ENCODE measurements around the gene TIAM2.

TIAM2 gene

DNA sequence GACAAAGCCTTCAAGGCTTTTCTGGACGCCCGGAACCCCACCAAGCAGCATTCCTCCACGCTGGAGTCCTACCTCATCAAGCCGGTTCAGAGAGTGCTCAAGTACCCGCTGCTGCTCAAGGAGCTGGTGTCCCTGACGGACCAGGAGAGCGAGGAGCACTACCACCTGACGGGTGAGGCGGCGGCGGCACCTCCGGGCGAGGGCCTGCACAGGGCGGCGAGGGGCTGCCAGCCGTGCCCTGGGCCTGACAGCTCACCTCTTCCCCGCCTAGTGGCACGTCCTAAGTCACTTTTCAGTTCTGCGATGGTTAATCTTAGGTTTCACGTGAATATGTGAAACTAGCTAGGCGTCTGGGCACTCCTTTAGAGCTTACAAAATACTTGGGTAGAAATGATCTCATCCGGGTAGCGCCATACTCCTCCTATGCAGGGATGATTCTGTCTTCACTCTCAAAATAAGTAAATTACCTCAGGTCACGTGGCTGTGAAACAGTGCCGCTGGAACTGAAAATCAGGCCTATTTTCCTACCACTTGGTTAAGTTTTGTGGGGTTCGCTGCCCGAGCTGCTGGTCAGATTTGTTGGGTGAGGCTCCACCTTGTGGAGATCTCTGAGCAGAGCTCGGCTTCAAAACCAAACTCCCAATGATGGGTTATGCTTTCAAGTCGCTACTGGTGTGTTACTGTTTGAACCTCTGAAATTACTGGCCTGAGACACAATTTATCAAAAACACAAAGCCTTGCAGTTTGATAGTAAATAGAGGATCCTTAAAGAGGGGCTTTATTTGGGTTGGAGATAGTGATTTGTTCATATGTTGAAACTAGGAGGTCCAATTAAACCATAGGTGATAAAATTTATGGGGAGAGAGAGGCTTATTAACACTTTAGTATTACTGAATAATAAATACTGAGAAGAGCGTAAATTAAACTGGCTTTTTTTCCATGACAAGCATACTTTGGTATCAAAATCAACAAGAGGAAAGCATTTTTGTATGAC is 253.2 kb downstream of the TIAM2 start:
- DNase-seq (ENCODE audit: low read depth) = peak; percentile 71
- no peak overlapping the region for H3K4me3 ChIP-seq (ENCODE audit: low read length)
- TF ChIP-seq, protein P1, sequence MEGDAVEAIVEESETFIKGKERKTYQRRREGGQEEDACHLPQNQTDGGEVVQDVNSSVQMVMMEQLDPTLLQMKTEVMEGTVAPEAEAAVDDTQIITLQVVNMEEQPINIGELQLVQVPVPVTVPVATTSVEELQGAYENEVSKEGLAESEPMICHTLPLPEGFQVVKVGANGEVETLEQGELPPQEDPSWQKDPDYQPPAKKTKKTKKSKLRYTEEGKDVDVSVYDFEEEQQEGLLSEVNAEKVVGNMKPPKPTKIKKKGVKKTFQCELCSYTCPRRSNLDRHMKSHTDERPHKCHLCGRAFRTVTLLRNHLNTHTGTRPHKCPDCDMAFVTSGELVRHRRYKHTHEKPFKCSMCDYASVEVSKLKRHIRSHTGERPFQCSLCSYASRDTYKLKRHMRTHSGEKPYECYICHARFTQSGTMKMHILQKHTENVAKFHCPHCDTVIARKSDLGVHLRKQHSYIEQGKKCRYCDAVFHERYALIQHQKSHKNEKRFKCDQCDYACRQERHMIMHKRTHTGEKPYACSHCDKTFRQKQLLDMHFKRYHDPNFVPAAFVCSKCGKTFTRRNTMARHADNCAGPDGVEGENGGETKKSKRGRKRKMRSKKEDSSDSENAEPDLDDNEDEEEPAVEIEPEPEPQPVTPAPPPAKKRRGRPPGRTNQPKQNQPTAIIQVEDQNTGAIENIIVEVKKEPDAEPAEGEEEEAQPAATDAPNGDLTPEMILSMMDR (conservative IDR thresholded peaks at IDR 0.05; ENCODE audit: low read length) = peak; percentile 87

DNA sequence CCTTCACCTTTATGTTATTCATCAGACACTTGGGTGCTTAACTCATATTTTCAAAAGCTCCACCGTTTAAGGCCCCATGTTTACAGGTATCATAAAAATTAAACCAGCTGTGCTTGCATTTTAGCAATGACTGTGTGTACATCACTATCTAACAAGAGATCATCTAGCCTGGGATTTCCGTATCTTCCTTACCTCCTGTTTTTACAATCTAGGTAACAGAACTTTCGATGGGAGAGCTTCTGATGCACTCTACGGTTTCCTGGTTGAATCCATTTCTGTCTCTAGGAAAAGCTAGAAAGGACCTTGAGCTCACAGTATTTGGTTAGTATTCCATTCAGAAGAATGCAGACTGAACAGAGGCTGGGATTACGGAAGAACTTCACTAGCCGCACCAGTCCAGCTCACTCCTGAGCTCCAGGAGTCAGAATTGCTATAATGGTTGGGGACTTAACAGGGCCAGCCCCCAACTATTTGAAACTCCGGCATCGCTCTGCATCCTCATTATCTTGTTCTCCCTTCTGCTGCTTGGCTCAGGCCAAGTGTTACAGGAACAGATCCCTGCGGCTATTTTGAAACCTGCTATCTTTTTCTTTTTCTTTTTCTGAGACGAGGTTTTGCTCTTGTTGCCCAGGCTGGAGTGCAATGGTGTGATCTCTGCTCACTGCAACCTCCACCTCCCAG is 255.7 kb downstream of the TIAM2 start:
- DNase-seq (ENCODE audit: low read depth) = no peak
- TF ChIP-seq, protein P1 (conservative IDR thresholded peaks at IDR 0.05; ENCODE audit: low read length) = no peak
- no peak overlapping the region for H3K4me3 ChIP-seq (ENCODE audit: low read length)

GRCh38 chr6:155252581-155252980 is 257.5 kb downstream of the TIAM2 start:
- TF ChIP-seq, protein P1 (conservative IDR thresholded peaks at IDR 0.05; ENCODE audit: low read length) = no peak
- H3K4me3 ChIP-seq (ENCODE audit: low read length) = no peak overlapping the region
- DNase-seq (ENCODE audit: low read depth) = no peak

GRCh38 chr6:155253337-155253736 is 258.2 kb downstream of the TIAM2 start:
- H3K4me3 ChIP-seq (ENCODE audit: low read length) = no peak overlapping the region
- DNase-seq (ENCODE audit: low read depth) = no peak
- TF ChIP-seq, protein P1 (conservative IDR thresholded peaks at IDR 0.05; ENCODE audit: low read length) = no peak

DNA sequence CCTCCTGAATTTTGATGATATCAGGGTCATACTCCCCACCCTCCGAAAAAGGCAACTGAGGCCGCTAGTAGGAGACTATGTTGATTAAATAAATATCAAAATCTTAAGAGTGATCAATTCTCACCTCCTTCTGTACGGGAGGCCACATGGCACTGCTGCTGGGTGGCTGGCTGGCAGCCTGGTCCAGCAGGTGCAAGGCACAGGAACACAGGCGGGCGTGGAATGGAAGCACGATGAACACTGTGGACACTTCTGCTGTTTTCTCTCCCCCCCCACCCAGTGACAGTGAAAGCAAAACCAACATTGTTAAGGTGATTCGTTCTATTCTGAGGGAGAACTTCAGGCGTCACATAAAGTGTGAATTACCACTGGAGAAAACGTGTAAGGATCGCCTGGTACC is 259.0 kb downstream of the TIAM2 start:
- DNase-seq (ENCODE audit: low read depth) = no peak
- TF ChIP-seq, protein P1 (conservative IDR thresholded peaks at IDR 0.05; ENCODE audit: low read length) = no peak
- H3K4me3 ChIP-seq (ENCODE audit: low read length) = no peak overlapping the region

DNA sequence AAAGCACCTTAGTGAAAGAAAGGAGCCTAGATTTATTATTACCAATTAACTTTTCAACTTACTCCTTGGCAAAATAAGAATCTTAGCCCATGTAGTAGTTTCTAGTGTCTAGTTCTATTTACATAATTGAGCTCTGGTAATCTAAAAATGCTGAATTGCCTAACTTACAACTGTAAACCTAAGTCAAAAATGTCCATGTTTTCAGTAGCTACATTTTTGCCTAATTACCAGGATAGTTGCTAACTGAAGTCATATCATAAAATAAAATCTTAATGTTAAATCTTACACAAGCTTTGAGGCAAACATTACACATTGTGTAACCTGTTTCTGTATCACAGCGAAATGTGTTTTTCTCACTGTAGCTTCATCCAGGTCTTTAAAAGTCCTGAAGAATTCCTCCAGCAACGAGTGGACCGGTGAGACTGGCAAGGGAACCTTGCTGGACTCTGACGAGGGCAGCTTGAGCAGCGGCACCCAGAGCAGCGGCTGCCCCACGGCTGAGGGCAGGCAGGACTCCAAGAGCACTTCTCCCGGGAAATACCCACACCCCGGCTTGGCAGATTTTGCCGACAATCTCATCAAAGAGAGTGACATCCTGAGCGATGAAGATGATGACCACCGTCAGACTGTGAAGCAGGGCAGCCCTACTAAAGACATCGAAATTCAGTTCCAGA is 261.1 kb downstream of the TIAM2 start:
- peak; percentile 56 for DNase-seq (ENCODE audit: low read depth)
- H3K4me3 ChIP-seq (ENCODE audit: low read length) = no peak overlapping the region
- TF ChIP-seq, protein P1 (conservative IDR thresholded peaks at IDR 0.05; ENCODE audit: low read length) = no peak
